Retinal pigment epithelial cell (primary cell): ENCODE results near the gene ZBTB33.

Experiments used
- DNase-seq: peaks from one replicate; pipeline ENCODE4 v3.0.0-alpha.2; 2010; ENCODE audit warnings: low read depth
- H3K4me3 ChIP-seq: 2 replicates; pipeline ENCODE4 v1.5.1; 2011; ENCODE audit warnings: mild to moderate bottlenecking, low read length, control low read depth, moderate library complexity
- TF ChIP-seq, protein P1 (sequence below): conservative IDR thresholded peaks from 2 replicates; pipeline ENCODE4 v1.5.1; 2011; ENCODE audit warnings: low read depth, low read length, control low read depth, inconsistent platforms

ZBTB33 gene

GRCh38 chrX:120223374-120223773 is 27.2 kb upstream of the ZBTB33 start:
- TF ChIP-seq, protein P1, sequence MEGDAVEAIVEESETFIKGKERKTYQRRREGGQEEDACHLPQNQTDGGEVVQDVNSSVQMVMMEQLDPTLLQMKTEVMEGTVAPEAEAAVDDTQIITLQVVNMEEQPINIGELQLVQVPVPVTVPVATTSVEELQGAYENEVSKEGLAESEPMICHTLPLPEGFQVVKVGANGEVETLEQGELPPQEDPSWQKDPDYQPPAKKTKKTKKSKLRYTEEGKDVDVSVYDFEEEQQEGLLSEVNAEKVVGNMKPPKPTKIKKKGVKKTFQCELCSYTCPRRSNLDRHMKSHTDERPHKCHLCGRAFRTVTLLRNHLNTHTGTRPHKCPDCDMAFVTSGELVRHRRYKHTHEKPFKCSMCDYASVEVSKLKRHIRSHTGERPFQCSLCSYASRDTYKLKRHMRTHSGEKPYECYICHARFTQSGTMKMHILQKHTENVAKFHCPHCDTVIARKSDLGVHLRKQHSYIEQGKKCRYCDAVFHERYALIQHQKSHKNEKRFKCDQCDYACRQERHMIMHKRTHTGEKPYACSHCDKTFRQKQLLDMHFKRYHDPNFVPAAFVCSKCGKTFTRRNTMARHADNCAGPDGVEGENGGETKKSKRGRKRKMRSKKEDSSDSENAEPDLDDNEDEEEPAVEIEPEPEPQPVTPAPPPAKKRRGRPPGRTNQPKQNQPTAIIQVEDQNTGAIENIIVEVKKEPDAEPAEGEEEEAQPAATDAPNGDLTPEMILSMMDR, result no peak
- no peak for DNase-seq
- no peak overlapping the region for H3K4me3 ChIP-seq

DNA sequence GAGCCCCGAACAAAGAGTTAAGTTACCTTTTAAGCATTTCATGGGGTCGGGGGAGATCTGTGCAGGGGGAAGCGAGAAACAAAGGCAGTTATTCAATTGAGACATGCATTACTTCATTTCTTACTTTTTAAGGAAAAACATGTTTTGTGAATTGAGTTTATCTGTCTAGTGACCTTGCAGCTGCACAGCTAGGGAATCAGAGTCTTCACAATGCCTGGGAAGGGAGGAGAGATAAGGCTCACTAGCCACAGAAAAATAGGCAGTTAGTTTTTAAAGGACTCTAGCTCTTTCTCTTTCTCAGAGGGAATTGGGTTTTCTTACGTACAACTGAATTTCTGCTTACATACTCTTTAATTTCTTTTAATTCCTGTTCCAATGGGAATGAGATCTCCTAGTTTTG is 26.2 kb upstream of the ZBTB33 start:
- DNase-seq, result no peak
- H3K4me3 ChIP-seq, result no peak overlapping the region
- TF ChIP-seq, protein P1, result no peak

GRCh38 chrX:120228187-120228908 is 22.3 kb upstream of the ZBTB33 start:
- no peak for DNase-seq
- TF ChIP-seq, protein P1, result no peak
- no peak overlapping the region for H3K4me3 ChIP-seq

DNA sequence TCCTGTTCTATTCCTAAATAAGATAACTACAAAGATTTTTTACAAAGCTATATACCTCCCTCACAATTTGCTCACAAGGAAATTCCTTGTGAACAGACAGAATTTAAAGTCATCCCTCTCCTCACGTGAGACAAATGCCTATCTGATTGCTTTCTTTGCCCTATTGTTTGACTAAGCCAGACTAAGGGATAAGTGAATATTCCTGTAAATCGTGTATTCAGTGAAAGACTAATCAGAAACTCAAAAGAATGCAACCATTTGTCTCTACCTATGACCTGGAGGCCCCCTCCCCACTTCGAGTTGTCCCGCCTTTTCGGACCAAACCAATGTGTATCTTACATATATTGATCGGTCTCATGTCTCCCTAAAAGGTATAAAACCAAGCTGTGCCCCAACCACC is 15.3 kb upstream of the ZBTB33 start:
- DNase-seq, result no peak
- TF ChIP-seq, protein P1, result no peak

GRCh38 chrX:120236687-120237479 is 13.7 kb upstream of the ZBTB33 start:
- DNase-seq, result no peak
- H3K4me3 ChIP-seq, result no peak overlapping the region
- TF ChIP-seq, protein P1, result no peak

More for the DNA sequence above, 15.3 kb upstream of the ZBTB33 start:
- no peak overlapping the region for H3K4me3 ChIP-seq

- TF ChIP-seq, protein P1, result no peak
- DNase-seq, result no peak
- H3K4me3 ChIP-seq, result no peak overlapping the region
These were observed 11.7 kb upstream of the ZBTB33 start for GRCh38 chrX:120238933-120239332.
